Activated T-cell treated with anti-CD3 and anti-CD28 coated beads, Interleukin-2, amount 50 U/mL, for 1 hour (primary cell): Measurements from ENCODE around the gene DNPEP.
"Not testable (repeated sequence)": the region's sequence is repeated elsewhere in the genome, so short reads cannot be mapped to it uniquely, and the experiment has no call there.

ENCODE experiments used
- DNase-seq: peaks from one replicate; pipeline ENCODE4 v3.0.0-alpha.2; 2020

The DNPEP gene

GRCh38 chr2:219418155-219419011 is 30.7 kb upstream of the DNPEP start, which contains the start of gene DES:
Gene DES (plus strand): TSS chr2:219418377. CDS start chr2:219418463, 86 bp downstream.
- DNase-seq = no peak

- DNase-seq = no peak
Observed at GRCh38 chr2:219417374-219417773, 29.7 kb upstream of the DNPEP start.

- DNase-seq = no peak
Observed at GRCh38 chr2:219416938-219417337, 29.2 kb upstream of the DNPEP start.

GRCh38 chr2:219416235-219416602 is 28.5 kb upstream of the DNPEP start:
- DNase-seq = no peak

GRCh38 chr2:219415580-219416234 is 28.0 kb upstream of the DNPEP start:
- no peak for DNase-seq

GRCh38 chr2:219414857-219415256 is 27.1 kb upstream of the DNPEP start:
- no peak for DNase-seq

- no peak for DNase-seq
Observed at GRCh38 chr2:219410390-219410789, 22.7 kb upstream of the DNPEP start.

GRCh38 chr2:219409619-219410018 is 21.9 kb upstream of the DNPEP start:
- no peak for DNase-seq

- DNase-seq = no peak
Observed at GRCh38 chr2:219408631-219409030, 20.9 kb upstream of the DNPEP start.

GRCh38 chr2:219408204-219408603 is 20.5 kb upstream of the DNPEP start:
- no peak for DNase-seq

- DNase-seq = not testable (repeated sequence)
Observed at GRCh38 chr2:219407343-219407742, 19.6 kb upstream of the DNPEP start.

GRCh38 chr2:219406861-219407230 is 19.1 kb upstream of the DNPEP start:
- DNase-seq = no peak

- DNase-seq = no peak
Observed at GRCh38 chr2:219405958-219406860, 18.5 kb upstream of the DNPEP start.

- no peak for DNase-seq
Observed at GRCh38 chr2:219405451-219405850, 17.7 kb upstream of the DNPEP start.

GRCh38 chr2:219404954-219405353 is 17.2 kb upstream of the DNPEP start:
- no peak for DNase-seq

- no peak for DNase-seq
Observed at GRCh38 chr2:219404291-219404910, 16.7 kb upstream of the DNPEP start.

- no peak for DNase-seq
Observed at GRCh38 chr2:219403861-219404260, 16.1 kb upstream of the DNPEP start.

GRCh38 chr2:219402665-219403515 is 15.2 kb upstream of the DNPEP start:
- DNase-seq = peak; percentile 56

- no peak for DNase-seq
Observed at GRCh38 chr2:219401606-219402005, 13.9 kb upstream of the DNPEP start.

GRCh38 chr2:219400562-219400961 is 12.8 kb upstream of the DNPEP start:
- no peak for DNase-seq

- no peak for DNase-seq
Observed at GRCh38 chr2:219399716-219400478, 12.2 kb upstream of the DNPEP start.
